ENCODE results near the gene PSMD13.
"Not testable (repeated sequence)": the region's sequence is repeated elsewhere in the genome, so short reads cannot be mapped to it uniquely, and the experiment has no call there.

The PSMD13 gene

DNA sequence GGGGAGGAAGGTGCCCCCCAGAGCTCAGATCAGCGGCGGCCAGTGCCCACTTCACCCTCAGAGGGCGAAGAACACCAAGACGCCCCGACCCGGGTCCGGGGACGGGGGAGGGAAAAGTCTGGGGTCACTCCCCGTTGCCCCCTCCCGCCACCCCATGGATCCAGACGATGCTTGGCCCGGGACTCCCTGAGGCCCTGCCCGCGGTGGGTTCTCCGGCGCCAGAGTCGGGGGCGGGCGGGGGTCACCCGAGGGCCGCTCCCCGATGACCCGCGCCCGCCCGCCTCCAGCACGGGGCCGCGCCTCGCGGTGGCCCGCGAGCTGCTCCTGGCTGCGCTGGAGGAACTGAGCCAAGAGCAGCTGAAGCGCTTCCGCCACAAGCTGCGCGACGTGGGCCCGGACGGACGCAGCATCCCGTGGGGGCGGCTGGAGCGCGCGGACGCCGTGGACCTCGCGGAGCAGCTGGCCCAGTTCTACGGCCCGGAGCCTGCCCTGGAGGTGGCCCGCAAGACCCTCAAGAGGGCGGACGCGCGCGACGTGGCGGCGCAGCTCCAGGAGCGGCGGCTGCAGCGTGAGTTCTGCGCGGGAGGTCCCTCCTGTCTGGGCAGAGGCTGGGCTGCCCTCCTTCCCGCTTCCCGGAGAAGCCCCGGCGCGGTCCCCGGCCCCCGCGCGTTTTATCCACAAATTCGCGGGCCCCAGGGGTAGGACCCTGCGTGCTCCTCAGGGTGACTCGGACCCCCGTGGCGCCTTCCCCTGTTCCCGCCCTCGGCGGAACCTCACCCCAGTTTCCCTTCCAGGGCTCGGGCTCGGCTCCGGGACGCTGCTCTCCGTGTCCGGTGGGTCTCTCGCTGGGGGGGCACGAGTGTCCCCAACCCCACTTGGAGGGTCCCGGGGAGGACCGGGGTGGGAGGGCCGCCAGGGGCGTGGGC lies 42.5 kb downstream of the PSMD13 start:
- no peak for DNase-seq

DNA sequence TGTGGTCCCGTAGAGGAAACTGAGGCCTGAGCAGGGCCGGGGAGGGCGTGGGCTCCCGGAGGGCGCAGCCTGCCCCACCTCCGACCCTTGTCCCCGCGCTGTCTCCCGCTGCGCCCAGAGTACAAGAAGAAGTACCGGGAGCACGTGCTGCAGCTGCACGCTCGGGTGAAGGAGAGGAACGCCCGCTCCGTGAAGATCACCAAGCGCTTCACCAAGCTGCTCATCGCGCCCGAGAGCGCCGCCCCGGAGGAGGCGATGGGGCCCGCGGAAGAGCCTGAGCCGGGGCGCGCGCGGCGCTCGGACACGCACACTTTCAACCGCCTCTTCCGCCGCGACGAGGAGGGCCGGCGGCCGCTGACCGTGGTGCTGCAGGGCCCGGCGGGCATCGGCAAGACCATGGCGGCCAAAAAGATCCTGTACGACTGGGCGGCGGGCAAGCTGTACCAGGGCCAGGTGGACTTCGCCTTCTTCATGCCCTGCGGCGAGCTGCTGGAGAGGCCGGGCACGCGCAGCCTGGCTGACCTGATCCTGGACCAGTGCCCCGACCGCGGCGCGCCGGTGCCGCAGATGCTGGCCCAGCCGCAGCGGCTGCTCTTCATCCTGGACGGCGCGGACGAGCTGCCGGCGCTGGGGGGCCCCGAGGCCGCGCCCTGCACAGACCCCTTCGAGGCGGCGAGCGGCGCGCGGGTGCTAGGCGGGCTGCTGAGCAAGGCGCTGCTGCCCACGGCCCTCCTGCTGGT lies 43.4 kb downstream of the PSMD13 start:
- DNase-seq = no peak

GRCh38 chr11:280706-281485 lies 44.1 kb downstream of the PSMD13 start:
- DNase-seq = no peak

DNA sequence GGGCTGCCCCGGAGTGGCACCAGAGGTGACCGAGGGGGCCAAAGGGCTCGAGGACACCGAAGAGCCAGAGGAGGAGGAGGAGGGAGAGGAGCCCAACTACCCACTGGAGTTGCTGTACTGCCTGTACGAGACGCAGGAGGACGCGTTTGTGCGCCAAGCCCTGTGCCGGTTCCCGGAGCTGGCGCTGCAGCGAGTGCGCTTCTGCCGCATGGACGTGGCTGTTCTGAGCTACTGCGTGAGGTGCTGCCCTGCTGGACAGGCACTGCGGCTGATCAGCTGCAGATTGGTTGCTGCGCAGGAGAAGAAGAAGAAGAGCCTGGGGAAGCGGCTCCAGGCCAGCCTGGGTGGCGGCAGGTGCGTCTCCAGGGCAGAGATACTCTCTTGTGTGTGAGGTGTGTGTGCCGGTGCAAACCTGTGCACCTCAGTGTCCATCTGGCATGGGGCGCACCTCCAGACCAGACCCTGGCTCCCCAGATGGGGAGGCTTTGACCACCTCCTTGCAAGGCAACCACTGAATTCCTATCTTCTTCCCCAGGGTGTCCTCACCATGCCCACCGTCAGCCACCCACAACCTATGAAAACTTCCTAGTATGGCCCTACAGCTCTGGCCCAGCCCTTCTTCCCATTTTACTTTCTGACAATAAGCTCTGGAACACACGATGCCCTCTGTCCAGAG lies 44.8 kb downstream of the PSMD13 start:
- DNase-seq = no peak

DNA sequence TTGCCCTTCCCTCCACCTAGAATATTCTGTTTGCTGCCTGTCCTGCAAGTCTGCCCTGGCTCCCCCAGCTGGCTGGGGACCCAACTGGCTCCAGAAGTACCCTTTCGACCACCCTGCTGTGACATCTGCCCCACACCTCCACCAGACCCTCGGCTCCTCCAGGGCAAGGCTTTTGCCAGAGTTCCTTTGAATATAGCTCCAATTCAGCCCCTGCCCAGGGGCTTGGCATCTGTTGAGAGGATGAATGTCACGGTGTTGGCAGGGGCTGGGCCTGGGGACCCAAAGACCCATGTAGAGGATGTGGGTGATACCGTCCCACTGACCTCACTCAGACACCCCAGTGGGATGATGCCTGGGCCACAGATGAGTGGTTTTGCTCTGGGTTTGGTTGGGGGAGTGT lies 45.4 kb downstream of the PSMD13 start:
- DNase-seq = no peak

- DNase-seq = no peak
These were observed 46.0 kb downstream of the PSMD13 start for GRCh38 chr11:282630-283360.

DNA sequence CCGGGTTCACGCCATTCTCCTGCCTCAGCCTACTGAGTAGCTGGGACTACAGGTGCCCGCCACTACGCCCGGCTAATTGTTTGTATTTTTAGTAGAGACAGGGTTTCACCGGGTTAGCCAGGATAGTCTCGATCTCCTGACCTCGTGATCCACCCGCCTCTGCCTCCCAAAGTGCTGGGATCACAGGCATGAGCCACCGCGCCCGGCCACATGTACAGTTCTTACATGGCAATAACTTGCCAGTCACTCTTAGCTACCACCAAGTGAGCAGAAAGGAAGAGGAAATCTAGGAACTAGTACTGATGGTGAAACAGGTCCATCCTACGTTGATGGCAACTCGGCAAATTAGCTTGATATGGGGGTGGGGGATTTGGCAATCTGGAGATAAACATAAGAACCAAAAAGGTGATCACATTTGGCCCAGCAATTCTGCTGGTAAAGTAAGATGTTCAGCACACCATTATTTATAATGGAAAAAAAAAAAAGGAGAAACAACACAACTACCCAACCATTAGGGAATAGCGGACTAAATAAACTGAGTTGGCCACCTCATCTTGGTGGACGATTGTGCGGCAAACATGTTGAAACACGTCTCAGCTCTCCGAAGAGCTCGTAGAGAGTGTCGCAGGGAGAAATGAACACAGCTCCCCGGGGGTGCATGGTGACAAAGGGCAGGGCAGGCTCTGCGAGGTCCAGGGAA lies 46.8 kb downstream of the PSMD13 start:
- DNase-seq = no peak

GRCh38 chr11:284105-285020 lies 47.6 kb downstream of the PSMD13 start:
- DNase-seq = no peak

- no peak for DNase-seq
These were observed 48.5 kb downstream of the PSMD13 start for GRCh38 chr11:285021-285893.

DNA sequence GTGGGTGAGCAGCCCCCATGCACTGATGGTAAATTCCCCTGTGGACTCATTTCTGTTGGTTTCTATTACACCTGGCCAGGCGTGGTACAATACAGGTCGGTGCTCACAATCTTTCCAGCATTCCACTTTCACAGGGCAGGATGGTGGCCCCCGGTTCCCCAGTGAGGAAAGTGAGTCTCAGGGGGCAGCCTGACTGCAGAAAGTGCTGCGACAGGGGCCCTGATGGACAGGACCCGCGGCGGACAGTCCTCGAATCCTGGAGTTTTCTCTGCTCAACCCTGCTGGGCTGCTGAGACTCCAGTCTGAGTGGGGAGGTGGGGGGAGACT lies 49.1 kb downstream of the PSMD13 start:
- DNase-seq = no peak

DNA sequence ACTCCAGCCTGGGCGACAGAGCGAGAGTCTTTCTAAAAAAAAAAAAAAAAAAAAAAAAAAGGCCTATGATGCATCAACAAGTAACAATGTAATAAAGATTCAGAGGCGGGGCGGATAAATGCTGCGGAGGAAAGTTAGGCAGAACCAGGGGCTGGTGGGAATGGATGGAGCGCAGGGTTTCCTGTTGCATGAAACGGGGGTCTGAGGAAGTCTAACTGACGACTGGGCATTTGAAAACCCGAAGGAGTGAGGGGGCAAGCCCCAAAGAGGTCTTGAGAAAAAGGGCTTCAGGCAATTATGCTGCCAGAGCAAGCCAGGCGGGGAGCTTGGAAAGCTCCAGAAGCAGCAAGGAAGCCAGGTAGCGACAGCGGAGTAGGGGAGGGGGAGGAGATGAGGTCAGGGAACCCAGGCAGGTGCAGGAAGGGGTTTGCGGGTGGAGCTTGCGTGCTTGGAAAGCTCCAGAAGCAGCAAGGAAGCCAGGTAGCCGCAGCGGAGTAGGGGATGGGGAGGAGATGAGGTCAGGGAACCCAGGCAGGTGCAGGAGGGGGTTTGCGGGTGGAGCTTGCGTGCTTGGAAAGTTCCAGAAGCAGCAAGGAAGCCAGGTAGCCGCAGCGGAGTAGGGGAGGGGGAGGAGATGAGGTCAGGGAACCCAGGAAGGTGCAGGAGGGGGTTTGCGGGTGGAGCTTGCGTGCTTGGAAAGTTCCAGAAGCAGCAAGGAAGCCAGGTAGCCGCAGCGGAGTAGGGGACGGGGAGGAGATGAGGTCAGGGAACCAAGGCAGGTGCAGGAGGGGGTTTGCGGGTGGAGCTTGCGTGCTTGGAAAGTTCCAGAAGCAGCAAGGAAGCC lies 50.4 kb downstream of the PSMD13 start:
- not testable (repeated sequence) for DNase-seq

DNA sequence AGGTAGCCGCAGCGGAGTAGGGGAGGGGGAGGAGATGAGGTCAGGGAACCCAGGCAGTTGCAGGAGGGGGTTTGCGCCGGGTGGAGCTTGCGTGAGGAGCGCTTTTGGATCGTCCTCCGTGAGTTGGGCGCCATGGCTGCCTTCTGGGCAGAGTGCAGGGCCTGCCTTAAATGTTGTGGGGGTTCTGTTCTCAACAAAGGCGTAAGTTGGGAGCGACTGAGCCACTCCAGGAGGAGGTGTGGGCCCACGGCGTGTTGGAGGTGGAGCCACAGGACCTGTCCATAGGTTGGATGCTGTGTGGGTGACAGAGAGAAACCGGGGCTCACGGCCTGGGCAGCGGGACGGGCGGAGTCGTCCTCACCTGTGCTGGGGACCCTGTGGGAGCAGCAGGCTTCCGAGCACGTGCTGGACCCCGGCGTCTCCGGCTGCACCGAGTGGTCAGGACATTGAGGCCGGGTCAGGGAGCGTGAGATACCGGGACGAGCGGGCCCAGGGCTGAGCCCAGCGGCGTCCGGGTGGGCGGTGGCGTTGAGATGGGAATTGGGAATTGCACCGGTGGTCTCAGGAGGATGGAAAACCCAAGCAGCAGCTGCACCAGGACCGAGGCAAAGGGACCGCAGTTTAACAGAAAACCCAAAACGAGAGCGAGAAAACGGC lies 51.2 kb downstream of the PSMD13 start:
- DNase-seq = no peak

GRCh38 chr11:288478-289397 lies 52.0 kb downstream of the PSMD13 start, which contains the start of gene PGGHG:
Gene PGGHG (plus strand): TSS chr11:289126. CDS start chr11:289817, 691 bp downstream.
- peak; percentile 41 for DNase-seq

DNA sequence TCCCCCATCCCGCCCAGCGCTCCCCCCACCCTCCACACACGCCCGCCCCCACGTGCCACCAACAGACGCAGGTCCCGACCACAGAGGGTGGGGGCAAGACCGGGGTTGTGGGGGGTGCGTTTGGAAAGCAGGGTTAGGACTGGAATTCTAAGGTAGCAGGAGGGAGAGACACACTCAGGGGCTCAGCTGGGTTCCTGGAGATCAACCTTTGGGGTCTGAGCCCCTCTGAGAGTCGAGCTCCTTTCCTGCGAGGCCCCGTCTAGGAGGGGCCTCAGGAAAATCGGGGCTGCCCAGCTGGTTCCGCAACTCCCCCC lies 52.6 kb downstream of the PSMD13 start:
- DNase-seq = no peak

DNA sequence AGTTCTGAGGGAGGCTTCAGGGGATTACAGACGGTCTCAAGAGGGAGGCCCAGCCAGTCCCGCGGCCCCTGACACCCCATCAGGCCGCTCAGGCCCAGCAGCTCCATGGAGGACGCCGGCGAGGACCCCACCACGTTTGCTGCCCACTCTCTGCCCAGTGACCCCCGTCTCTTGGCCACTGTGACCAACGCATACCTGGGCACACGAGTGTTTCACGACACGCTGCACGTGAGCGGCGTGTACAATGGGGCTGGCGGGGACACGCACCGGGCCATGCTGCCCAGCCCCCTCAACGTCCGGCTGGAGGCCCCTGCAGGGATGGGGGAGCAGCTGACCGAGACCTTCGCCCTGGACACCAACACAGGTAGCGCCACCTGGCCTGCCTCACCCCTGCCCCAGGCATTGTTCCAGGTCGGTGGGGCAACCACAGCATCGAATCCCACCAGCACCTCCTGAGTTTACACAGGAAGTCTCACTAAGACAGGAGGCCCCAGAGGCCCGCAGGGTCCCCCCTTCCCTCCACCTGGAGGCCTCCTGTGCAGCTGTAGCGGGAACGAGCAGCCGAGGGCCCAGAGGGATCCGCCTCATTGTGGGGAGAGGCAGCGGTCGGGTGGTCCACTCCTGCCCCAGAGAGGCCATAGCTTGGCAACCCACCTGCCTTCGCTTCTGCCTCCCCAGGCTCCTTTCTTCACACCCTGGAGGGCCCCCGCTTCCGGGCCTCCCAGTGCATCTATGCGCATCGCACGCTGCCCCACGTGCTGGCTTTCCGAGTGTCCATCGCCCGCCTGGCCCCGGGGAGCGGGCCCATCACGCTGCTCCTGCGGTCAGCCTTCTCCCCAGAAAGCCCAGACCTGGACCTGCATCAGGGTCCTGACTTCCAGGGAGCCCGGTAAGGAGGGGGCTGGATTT lies 53.2 kb downstream of the PSMD13 start:
- DNase-seq = no peak

Measured in NCI-H1105 (cell line).